A549 (cell line): Measurements from ENCODE around the gene SLC8A1. TPM values are rescaled to one million over a fixed set of nuclear protein-coding genes. Genes with fewer than 3 reads are reported as not detected.

Experiments used
- ATAC-seq, 2 experiments: fragments of 200-7000 bp in 1 of 2; fragments of >200 bp in 1 of 2; cut with Nextera tagmentation in 1 of 2; cut with Tn5 transposase in 1 of 2; 3 replicates each; pipeline versions ENCODE4 v1.8.0 to v1.9.1; 2018 to 2020; ENCODE audit warnings: mild to moderate bottlenecking in 1 of 2, moderate library complexity in 1 of 2
- CTCF ChIA-PET: fragments of 300-600 bp; sonication (Branson Sonifier 250); formaldehyde crosslinking; extraction: SDS; loops from one replicate; lab custom pipeline; 2021; ENCODE audit warnings: antibody characterized with exemption, inconsistent platforms; lab: Yijun Ruan, JAX
- POLR2A ChIA-PET: fragments of 350-600 bp; formaldehyde crosslinking; extraction: SDS; loops from one replicate; lab custom pipeline; 2021; ENCODE audit warnings: antibody characterized with exemption, inconsistent platforms; lab: Yijun Ruan, JAX
- DNase-seq, 2 experiments: peaks; one replicate each; pipeline versions ENCODE4 v3.0.0 to v3.0.0-alpha.2; 2011 to 2016; ENCODE audit warnings: low read depth in 1 of 2, low spot score in 1 of 2
- FAIRE-seq: peaks from 2 replicates; lab custom pipeline; 2011; peaks lifted over from hg19 to GRCh38; lab: Jason Lieb, UNC
- H3K27ac ChIP-seq, 2 experiments: fragments of >200 bp; sonication (Bioruptor Twin); formaldehyde crosslinking; 3 replicates each; pipeline ENCODE4 v1.5.1; 2016 to 2017
- H3K4me1 ChIP-seq: fragments of >200 bp; sonication (Bioruptor Twin); formaldehyde crosslinking; 3 replicates; pipeline ENCODE4 v1.6.1; 2016
- H3K4me2 ChIP-seq: fragments of >200 bp; sonication (Bioruptor Twin); formaldehyde crosslinking; 3 replicates; pipeline ENCODE4 v1.6.1; 2016
- H3K4me3 ChIP-seq: fragments of >200 bp; sonication (Bioruptor Twin); formaldehyde crosslinking; 3 replicates; pipeline ENCODE4 v1.5.1; 2016
- H3K9me3 ChIP-seq: fragments of >200 bp; sonication (Bioruptor Twin); formaldehyde crosslinking; 3 replicates; pipeline ENCODE4 v1.6.1; 2016
- BHLHE40 ChIP-seq: IDR thresholded peaks from 2 replicates; pipeline ENCODE4 v1.6.1; 2012; ENCODE audit warnings: low read depth, low read length, inconsistent platforms
- CBX8 ChIP-seq: fragments of 200-600 bp; sonication (generic); IDR thresholded peaks from 2 replicates; pipeline ENCODE4 v1.6.1; 2016
- CEBPB ChIP-seq, 2 experiments: fragments of >200 bp in 1 of 2; sonication (Bioruptor Twin) in 1 of 2; formaldehyde crosslinking in 1 of 2; IDR thresholded peaks; 2 replicates each; pipeline ENCODE4 v1.6.1; 2012 to 2016
- EP300 ChIP-seq, 2 experiments: fragments of >200 bp; sonication (Bioruptor Twin); formaldehyde crosslinking; IDR thresholded peaks; 2 replicates in 1 of 2; 3 replicates in 1 of 2; pipeline ENCODE4 v1.6.1; 2016 to 2017
- ESRRA ChIP-seq: fragments of 150-350 bp; IDR thresholded peaks from 2 replicates; pipeline ENCODE4 v1.6.1; 2014; ENCODE audit warnings: mild to moderate bottlenecking, low read length, borderline replicate concordance
- HEYL ChIP-seq: fragments of 250-450 bp; sonication (Bioruptor Pico); IDR thresholded peaks from 2 replicates; pipeline ENCODE4 v1.8.0; 2021; ENCODE audit warnings: mild to moderate bottlenecking, moderate library complexity
- JUN ChIP-seq, 2 experiments: fragments of >200 bp; sonication (Bioruptor Twin); formaldehyde crosslinking; IDR thresholded peaks; 2 replicates in 1 of 2; 3 replicates in 1 of 2; pipeline ENCODE4 v1.6.1; 2016 to 2017
- KDM5A ChIP-seq: fragments of 200-600 bp; sonication (generic); IDR thresholded peaks from 2 replicates; pipeline ENCODE4 v1.6.1; 2016; ENCODE audit warnings: antibody characterized with exemption, mild to moderate bottlenecking
- MAFK ChIP-seq: fragments of 450-650 bp; IDR thresholded peaks from 2 replicates; pipeline ENCODE4 v1.6.1; 2014; ENCODE audit not compliant: partially characterized antibody
- MYC ChIP-seq: IDR thresholded peaks from 2 replicates; pipeline ENCODE4 v1.6.1; 2012; ENCODE audit warnings: mild to moderate bottlenecking, inconsistent platforms, low read length, improper control_type of control experiment, borderline replicate concordance
- NR3C1 ChIP-seq: fragments of >200 bp; sonication (Bioruptor Twin); formaldehyde crosslinking; IDR thresholded peaks from 3 replicates; pipeline ENCODE4 v1.6.1; 2017
- RAD21 ChIP-seq, 2 experiments: fragments of >200 bp in 1 of 2; sonication (Bioruptor Twin) in 1 of 2; formaldehyde crosslinking in 1 of 2; IDR thresholded peaks in 1 of 2; conservative IDR thresholded peaks in 1 of 2; 2 replicates in 1 of 2; 3 replicates in 1 of 2; pipeline ENCODE4 v1.6.1; 2012 to 2018; ENCODE audit warnings: inconsistent platforms in 1 of 2
- RFX5 ChIP-seq: fragments of 450-650 bp; IDR thresholded peaks from 2 replicates; pipeline ENCODE4 v1.7.1; 2014; ENCODE audit warnings: antibody characterized with exemption, mild to moderate bottlenecking, moderate library complexity
- RNF2 ChIP-seq: fragments of 200-600 bp; sonication (generic); IDR thresholded peaks from 2 replicates; pipeline ENCODE4 v1.6.1; 2016; ENCODE audit warnings: low read depth, mild to moderate bottlenecking, antibody characterized with exemption, moderate library complexity, borderline replicate concordance
- SMC3 ChIP-seq: fragments of >200 bp; sonication (Bioruptor Twin); formaldehyde crosslinking; IDR thresholded peaks from 3 replicates; pipeline ENCODE4 v1.6.1; 2018; ENCODE audit warnings: inconsistent platforms
- SREBF2 ChIP-seq: fragments of 450-650 bp; IDR thresholded peaks from 2 replicates; pipeline ENCODE4 v1.6.1; 2014; ENCODE audit warnings: mild to moderate bottlenecking, moderate library complexity
- ZC3H11A ChIP-seq: fragments of 450-650 bp; IDR thresholded peaks from 2 replicates; pipeline ENCODE4 v1.6.1; 2014; ENCODE audit warnings: antibody characterized with exemption, mild to moderate bottlenecking
- ZNF302 ChIP-seq: fragments of 250-450 bp; sonication (Bioruptor Pico); IDR thresholded peaks from 2 replicates; pipeline ENCODE4 v1.9.0; 2021; ENCODE audit warnings: inconsistent platforms, mild to moderate bottlenecking, moderate library complexity
- WGBS: methylation state at CpG from one replicate; pipeline ENCODE4 v1.1.6; 2017; ENCODE audit errors: missing lambda C conversion rate; 5-methylcytosine and 5-hydroxymethylcytosine counted together
- polyA plus RNA-seq, 4 experiments: library from polyadenylated mRNA; depleted of rRNA in 3 of 4; stranded (reverse); fragments of >200 nt; fragmentation: RNase III in 1 of 4; extraction: RNeasy Plus Mini Kit Qiagen cat#74134 plus additional on column Dnase treatment in 1 of 4; gene quantifications; 2 replicates in 3 of 4; 3 replicates in 1 of 4; pipeline ENCODE4 v1.2.3, GENCODE V29; 2011 to 2017
- TF ChIP-seq, protein P1 (sequence below): fragments of 250-450 bp; sonication (Bioruptor Pico); IDR thresholded peaks from 2 replicates; pipeline ENCODE4 v1.5.0; 2020; ENCODE audit warnings: low read depth, mild to moderate bottlenecking, moderate library complexity
- TF ChIP-seq, protein P2 (sequence below): fragments of >200 bp; sonication (Bioruptor Twin); formaldehyde crosslinking; IDR thresholded peaks from 3 replicates; pipeline ENCODE4 v1.5.1; 2016
- TF ChIP-seq, protein P3 (sequence below): fragments of 250-450 bp; sonication (Bioruptor Pico); IDR thresholded peaks from 2 replicates; pipeline ENCODE4 v1.5.0; 2021; ENCODE audit warnings: mild to moderate bottlenecking, moderate library complexity, borderline replicate concordance
- TF ChIP-seq, protein P4 (sequence below): fragments of 200-600 bp; sonication (generic); IDR thresholded peaks from 2 replicates; pipeline ENCODE4 v1.6.1; 2016; ENCODE audit warnings: antibody characterized with exemption, mild to moderate bottlenecking, moderate library complexity

The SLC8A1 gene
- polyA plus RNA-seq, 2 of the 4 experiments (the other 2 are of a cell fraction) = 0.28 to 0.92 TPM

DNA sequence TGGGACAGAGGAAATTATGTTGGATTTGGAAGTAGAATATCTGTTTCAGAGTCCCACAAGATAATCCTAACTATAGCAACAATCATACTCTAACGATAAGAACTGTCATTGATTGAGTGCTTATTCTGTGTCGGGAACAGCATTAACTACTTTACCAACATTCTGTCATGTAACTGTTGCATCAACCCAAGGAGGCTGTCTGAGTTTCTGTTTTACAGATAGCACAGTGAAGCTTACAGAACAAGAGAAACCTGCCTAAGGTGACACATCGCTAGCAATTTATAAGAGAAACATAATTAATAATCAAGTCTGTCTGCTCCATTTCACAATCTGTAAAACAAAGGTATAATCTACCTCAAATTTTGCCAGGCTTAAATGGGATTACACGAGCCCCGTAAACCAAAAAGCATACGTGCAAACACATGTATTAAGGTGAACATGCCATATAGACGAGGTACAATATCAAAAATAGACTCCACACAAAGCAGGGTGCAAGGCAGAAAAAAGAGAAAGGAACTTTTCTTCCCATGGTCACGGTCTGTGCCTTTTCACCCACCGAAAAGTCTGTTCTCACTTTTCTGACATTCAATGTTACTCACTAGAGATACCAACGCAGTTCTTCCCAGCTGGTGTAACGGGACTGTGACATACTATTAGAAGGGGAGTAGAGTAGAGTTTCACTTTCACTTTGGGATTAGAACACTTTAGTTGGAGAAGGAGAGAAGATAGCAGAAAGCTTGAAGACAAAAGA lies 37.2 kb upstream of the SLC8A1 start:
- peak overlapping the region; percentile 58 for H3K4me2 ChIP-seq
- H3K4me3 ChIP-seq = peak overlapping the region; percentile 21; the same call in 1 of the 3 replicates
- H3K9me3 ChIP-seq = no peaks in the 10 kb centered on the region
- no peak for FAIRE-seq
- no peaks in the 10 kb centered on the region for H3K4me1 ChIP-seq
- ChIA-PET POLR2A (no interaction called here), CTCF (interaction anchor here (0.9 to 2.2 kb wide), 8 partner anchors 12 to 245 kb away, joined by 3 to 9 read pairs (median 4); no protein-coding TSS in a partner anchor)
- no peak for TF ChIP-seq CBX8
- no peak for TF ChIP-seq ZNF302 (CRISPR knock-in tag)
- TF ChIP-seq ZC3H11A = no peak
- no peak for TF ChIP-seq MAFK
- TF ChIP-seq MYC = no peak
- no peak for TF ChIP-seq NR3C1
- no peak for TF ChIP-seq BHLHE40
- TF ChIP-seq RNF2 = no peak
- TF ChIP-seq RFX5 = no peak
- TF ChIP-seq SMC3 = no peak
- H3K27ac ChIP-seq = no peak overlapping the region
- ATAC-seq = peak; percentile 53 to 54; a peak in 5 of 6 replicates
- WGBS = 46% methylated on average over 11 of the region's 11 CpGs
- DNase-seq = no peak

DNA sequence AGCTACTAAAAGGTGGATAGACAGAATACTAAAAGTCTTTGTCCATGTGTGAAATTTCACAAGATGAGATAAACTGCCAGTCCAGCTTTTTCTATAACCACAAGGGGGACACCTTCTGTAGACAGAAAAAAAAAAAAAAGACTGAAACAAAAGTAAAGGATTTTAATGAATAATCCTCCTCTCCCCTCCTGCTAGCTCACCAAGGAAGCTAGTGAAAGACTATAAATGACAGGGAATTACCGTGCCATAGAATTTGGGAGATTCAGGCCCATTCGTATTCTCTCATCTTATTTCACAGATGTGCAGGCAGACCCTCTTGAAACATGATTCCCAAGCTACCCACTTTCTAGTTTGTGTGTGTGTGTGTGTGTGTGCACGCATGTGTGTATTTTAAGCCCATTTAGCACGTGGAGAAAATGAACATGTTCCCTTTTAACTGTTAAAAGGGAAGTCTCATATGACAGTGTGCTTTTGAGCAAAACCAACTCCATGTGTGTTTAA lies 36.3 kb upstream of the SLC8A1 start:
- no peaks in the 10 kb centered on the region for H3K9me3 ChIP-seq
- no peak overlapping the region for H3K27ac ChIP-seq
- WGBS = 47% methylated on average over 4 of the region's 4 CpGs
- DNase-seq = peak; percentile 18 to 43
- H3K4me1 ChIP-seq = no peaks in the 10 kb centered on the region
- ChIA-PET POLR2A (no interaction called here), CTCF (interaction anchor here (0.6 to 2.2 kb wide), 17 partner anchors 10 to 398 kb away, joined by 3 to 9 read pairs (median 4); partner anchors contain the start of gene SLC8A1)
- ATAC-seq = peak in 1 of 2 experiments; percentile 66; a peak in 4 of 6 replicates
- H3K4me3 ChIP-seq = no peak overlapping the region
- FAIRE-seq = no peak
- H3K4me2 ChIP-seq = no peak overlapping the region
- TF ChIP-seq ESRRA = no peak
- TF ChIP-seq, protein P1, sequence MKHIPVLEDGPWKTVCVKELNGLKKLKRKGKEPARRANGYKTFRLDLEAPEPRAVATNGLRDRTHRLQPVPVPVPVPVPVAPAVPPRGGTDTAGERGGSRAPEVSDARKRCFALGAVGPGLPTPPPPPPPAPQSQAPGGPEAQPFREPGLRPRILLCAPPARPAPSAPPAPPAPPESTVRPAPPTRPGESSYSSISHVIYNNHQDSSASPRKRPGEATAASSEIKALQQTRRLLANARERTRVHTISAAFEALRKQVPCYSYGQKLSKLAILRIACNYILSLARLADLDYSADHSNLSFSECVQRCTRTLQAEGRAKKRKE = no peak
- TF ChIP-seq SMC3 = peak; percentile 30; the same call in 1 of the 3 replicates
- TF ChIP-seq CEBPB (IDR thresholded peaks at IDR 0.05) = 0 out of 4 replicates have a peak, but pooled peaks of 1 of the 2 experiments have one; percentile 9
- peak; percentile 34; a peak in 3 of 5 replicates for TF ChIP-seq RAD21 (conservative IDR thresholded peaks at IDR 0.05 in 1 of 2, IDR thresholded peaks at IDR 0.05 in 1 of 2)
- TF ChIP-seq, protein P2, sequence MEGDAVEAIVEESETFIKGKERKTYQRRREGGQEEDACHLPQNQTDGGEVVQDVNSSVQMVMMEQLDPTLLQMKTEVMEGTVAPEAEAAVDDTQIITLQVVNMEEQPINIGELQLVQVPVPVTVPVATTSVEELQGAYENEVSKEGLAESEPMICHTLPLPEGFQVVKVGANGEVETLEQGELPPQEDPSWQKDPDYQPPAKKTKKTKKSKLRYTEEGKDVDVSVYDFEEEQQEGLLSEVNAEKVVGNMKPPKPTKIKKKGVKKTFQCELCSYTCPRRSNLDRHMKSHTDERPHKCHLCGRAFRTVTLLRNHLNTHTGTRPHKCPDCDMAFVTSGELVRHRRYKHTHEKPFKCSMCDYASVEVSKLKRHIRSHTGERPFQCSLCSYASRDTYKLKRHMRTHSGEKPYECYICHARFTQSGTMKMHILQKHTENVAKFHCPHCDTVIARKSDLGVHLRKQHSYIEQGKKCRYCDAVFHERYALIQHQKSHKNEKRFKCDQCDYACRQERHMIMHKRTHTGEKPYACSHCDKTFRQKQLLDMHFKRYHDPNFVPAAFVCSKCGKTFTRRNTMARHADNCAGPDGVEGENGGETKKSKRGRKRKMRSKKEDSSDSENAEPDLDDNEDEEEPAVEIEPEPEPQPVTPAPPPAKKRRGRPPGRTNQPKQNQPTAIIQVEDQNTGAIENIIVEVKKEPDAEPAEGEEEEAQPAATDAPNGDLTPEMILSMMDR = peak; percentile 52
- TF ChIP-seq HEYL (CRISPR knock-in tag) = no peak

DNA sequence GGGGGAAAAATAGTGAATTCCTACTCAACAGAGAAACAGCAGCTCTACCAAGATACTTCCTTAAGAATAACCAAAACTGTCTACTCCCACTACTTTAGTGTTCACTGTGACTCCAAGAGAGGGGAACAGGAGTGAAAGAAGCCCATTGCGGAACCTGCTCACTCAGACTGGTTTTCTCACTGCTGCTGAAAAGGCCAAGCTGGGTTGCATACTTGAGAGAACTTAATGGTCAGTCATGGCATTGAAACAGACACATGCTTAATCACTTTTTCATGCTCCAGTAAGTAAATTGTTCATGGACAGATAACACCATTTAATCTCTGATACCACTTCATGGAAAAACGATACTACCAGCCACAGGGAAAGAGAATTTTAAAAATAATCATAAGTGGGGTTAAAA lies 35.7 kb upstream of the SLC8A1 start:
- no peak overlapping the region for H3K4me2 ChIP-seq
- no peaks in the 10 kb centered on the region for H3K4me1 ChIP-seq
- H3K9me3 ChIP-seq = no peaks in the 10 kb centered on the region
- ChIA-PET CTCF (interaction anchor here (0.7 to 2.2 kb wide), 15 partner anchors 9 to 398 kb away, joined by 3 to 9 read pairs (median 4); partner anchors contain the start of gene SLC8A1), POLR2A (no interaction called here)
- no peak overlapping the region for H3K27ac ChIP-seq
- ATAC-seq = no peak
- DNase-seq = no peak
- WGBS = 82% methylated on average over 2 of the region's 2 CpGs
- no peak overlapping the region for H3K4me3 ChIP-seq
- FAIRE-seq = no peak
- no peak for TF ChIP-seq EP300 (IDR thresholded peaks at IDR 0.05)
- no peak for TF ChIP-seq JUN (IDR thresholded peaks at IDR 0.05)
- TF ChIP-seq, protein P3, sequence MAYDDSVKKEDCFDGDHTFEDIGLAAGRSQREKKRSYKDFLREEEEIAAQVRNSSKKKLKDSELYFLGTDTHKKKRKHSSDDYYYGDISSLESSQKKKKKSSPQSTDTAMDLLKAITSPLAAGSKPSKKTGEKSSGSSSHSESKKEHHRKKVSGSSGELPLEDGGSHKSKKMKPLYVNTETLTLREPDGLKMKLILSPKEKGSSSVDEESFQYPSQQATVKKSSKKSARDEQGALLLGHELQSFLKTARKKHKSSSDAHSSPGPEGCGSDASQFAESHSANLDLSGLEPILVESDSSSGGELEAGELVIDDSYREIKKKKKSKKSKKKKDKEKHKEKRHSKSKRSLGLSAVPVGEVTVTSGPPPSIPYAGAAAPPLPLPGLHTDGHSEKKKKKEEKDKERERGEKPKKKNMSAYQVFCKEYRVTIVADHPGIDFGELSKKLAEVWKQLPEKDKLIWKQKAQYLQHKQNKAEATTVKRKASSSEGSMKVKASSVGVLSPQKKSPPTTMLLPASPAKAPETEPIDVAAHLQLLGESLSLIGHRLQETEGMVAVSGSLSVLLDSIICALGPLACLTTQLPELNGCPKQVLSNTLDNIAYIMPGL (CRISPR knock-in tag) = no peak
- TF ChIP-seq, protein P2 = no peak
- TF ChIP-seq KDM5A = no peak
- no peak for TF ChIP-seq CBX8
- TF ChIP-seq, protein P4, sequence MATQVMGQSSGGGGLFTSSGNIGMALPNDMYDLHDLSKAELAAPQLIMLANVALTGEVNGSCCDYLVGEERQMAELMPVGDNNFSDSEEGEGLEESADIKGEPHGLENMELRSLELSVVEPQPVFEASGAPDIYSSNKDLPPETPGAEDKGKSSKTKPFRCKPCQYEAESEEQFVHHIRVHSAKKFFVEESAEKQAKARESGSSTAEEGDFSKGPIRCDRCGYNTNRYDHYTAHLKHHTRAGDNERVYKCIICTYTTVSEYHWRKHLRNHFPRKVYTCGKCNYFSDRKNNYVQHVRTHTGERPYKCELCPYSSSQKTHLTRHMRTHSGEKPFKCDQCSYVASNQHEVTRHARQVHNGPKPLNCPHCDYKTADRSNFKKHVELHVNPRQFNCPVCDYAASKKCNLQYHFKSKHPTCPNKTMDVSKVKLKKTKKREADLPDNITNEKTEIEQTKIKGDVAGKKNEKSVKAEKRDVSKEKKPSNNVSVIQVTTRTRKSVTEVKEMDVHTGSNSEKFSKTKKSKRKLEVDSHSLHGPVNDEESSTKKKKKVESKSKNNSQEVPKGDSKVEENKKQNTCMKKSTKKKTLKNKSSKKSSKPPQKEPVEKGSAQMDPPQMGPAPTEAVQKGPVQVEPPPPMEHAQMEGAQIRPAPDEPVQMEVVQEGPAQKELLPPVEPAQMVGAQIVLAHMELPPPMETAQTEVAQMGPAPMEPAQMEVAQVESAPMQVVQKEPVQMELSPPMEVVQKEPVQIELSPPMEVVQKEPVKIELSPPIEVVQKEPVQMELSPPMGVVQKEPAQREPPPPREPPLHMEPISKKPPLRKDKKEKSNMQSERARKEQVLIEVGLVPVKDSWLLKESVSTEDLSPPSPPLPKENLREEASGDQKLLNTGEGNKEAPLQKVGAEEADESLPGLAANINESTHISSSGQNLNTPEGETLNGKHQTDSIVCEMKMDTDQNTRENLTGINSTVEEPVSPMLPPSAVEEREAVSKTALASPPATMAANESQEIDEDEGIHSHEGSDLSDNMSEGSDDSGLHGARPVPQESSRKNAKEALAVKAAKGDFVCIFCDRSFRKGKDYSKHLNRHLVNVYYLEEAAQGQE = no peak
- no peak for TF ChIP-seq SREBF2
